ENCODE results near the gene CELSR2.

CELSR2 gene

DNA sequence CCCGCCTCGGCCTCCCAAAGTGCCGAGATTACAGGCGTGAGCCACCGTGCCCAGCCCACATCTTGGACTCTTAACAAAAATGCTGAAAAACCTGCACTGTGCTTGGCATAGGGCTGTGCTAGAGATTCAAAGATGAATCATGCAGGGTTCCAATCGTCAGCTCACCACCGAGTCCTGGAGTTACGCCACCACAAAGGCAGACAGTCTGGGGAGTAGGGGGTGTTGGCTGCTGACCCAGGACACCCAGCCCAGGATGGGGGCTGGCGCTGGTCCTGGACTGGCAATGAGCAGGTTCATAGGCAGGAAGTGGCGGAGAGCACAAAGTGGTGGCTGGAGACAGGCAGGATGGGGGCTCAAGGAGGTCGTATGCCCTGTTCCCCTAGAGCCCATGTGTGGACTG is 17.6 kb downstream of the CELSR2 start:
- Histone ChIP-seq H3K36me3 (peaks cover 87% of the 10 kb centered on the region), H3K27me3 (ENCODE audit: insufficient read depth, low read depth, severe bottlenecking) (no peaks in the 10 kb centered on the region), H3K27ac (no peak overlapping the region), H3K9me3 (ENCODE audit: severe bottlenecking) (no peaks in the 10 kb centered on the region), H3K4me3 (ENCODE audit: low read depth, low read length) (no peak overlapping the region)
- no peak for DNase-seq
- TF ChIP-seq, protein P1, sequence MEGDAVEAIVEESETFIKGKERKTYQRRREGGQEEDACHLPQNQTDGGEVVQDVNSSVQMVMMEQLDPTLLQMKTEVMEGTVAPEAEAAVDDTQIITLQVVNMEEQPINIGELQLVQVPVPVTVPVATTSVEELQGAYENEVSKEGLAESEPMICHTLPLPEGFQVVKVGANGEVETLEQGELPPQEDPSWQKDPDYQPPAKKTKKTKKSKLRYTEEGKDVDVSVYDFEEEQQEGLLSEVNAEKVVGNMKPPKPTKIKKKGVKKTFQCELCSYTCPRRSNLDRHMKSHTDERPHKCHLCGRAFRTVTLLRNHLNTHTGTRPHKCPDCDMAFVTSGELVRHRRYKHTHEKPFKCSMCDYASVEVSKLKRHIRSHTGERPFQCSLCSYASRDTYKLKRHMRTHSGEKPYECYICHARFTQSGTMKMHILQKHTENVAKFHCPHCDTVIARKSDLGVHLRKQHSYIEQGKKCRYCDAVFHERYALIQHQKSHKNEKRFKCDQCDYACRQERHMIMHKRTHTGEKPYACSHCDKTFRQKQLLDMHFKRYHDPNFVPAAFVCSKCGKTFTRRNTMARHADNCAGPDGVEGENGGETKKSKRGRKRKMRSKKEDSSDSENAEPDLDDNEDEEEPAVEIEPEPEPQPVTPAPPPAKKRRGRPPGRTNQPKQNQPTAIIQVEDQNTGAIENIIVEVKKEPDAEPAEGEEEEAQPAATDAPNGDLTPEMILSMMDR (IDR thresholded peaks at IDR 0.05; ENCODE audit: low read depth, low read length), result no peak

DNA sequence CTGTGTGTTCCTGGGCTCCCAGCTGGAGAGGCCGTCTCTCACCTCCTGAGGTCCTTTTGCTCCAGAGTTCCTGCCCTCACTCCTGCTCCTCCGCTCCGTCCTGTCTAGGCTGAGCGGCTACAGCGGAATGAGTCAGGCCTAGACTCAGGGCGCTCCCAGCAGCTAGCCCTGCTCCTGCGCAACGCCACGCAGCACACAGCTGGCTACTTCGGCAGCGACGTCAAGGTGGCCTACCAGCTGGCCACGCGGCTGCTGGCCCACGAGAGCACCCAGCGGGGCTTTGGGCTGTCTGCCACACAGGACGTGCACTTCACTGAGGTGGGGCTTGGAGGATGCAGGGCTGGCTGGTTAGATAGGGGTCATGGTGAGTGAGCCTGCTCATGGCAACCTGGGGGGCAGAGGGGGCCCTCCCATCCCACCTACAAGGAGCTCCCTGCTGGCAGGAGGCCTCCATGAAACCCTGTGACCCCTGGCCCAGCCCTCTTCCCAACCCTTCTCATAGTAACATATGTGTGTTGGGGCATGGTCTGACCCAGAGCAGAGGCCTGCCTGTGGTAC is 18.5 kb downstream of the CELSR2 start:
- H3K9me3 ChIP-seq (ENCODE audit: severe bottlenecking), result no peaks in the 10 kb centered on the region
- TF ChIP-seq, protein P1 (IDR thresholded peaks at IDR 0.05; ENCODE audit: low read depth, low read length), result no peak
- no peak for DNase-seq
- H3K27me3 ChIP-seq (ENCODE audit: insufficient read depth, low read depth, severe bottlenecking), result no peaks in the 10 kb centered on the region
- H3K4me3 ChIP-seq (ENCODE audit: low read depth, low read length), result no peak overlapping the region
- no peak overlapping the region for H3K27ac ChIP-seq
- peaks cover 87% of the 10 kb centered on the region for H3K36me3 ChIP-seq

DNA sequence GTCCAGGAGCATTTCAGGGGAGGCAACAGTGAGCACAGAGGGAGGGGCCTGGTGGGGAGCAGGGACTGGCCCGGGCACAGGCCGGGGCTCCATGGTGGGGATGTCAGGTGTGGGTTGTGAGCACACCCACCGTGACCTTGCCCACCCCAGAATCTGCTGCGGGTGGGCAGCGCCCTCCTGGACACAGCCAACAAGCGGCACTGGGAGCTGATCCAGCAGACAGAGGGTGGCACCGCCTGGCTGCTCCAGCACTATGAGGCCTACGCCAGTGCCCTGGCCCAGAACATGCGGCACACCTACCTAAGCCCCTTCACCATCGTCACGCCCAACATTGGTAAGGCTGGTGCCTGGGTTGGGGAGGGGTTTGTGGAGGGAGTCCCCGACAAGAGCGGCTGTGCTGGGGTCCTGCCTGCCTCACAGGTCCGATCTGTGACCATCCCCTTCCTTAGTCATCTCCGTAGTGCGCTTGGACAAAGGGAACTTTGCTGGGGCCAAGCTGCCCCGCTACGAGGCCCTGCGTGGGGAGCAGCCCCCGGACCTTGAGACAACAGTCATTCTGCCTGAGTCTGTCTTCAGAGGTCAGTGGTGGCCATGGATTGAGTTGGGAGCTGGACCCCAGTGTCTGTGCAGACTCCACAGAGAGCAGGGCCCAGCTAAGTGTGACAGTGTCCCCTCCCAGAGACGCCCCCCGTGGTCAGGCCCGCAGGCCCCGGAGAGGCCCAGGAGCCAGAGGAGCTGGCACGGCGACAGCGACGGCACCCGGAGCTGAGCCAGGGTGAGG is 19.3 kb downstream of the CELSR2 start:
- Histone ChIP-seq H3K27me3 (ENCODE audit: insufficient read depth, low read depth, severe bottlenecking) (no peaks in the 10 kb centered on the region), H3K4me3 (ENCODE audit: low read depth, low read length) (no peak overlapping the region), H3K36me3 (peaks cover 83% of the 10 kb centered on the region), H3K27ac (no peak overlapping the region), H3K9me3 (ENCODE audit: severe bottlenecking) (no peaks in the 10 kb centered on the region)
- TF ChIP-seq, protein P1 (IDR thresholded peaks at IDR 0.05; ENCODE audit: low read depth, low read length), result no peak
- DNase-seq, result no peak

DNA sequence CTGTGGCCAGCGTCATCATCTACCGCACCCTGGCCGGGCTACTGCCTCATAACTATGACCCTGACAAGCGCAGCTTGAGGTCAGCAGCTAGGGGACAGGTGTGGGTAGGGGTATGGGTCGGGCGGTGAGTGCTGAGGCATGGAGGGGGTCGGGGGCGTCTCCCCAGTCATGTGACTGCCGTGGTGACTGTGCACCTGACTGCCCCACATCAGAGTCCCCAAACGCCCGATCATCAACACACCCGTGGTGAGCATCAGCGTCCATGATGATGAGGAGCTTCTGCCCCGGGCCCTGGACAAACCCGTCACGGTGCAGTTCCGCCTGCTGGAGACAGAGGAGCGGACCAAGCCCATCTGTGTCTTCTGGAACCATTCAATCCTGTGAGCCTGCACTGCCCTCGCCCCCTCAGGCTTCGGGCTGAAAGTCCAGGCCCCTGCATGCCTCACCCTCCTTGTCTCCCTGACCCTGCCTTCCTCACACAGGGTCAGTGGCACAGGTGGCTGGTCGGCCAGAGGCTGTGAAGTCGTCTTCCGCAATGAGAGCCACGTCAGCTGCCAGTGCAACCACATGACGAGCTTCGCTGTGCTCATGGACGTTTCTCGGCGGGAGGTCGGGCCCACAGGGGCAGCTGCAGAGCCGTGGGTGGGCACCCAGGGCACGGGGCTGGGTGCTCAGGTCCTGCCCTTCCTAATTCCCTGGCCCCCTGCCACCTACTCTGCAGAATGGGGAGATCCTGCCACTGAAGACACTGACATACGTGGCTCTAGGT is 20.1 kb downstream of the CELSR2 start:
- no peak for DNase-seq
- no peak overlapping the region for H3K4me3 ChIP-seq (ENCODE audit: low read depth, low read length)
- no peaks in the 10 kb centered on the region for H3K27me3 ChIP-seq (ENCODE audit: insufficient read depth, low read depth, severe bottlenecking)
- H3K36me3 ChIP-seq, result peaks cover 89% of the 10 kb centered on the region
- H3K27ac ChIP-seq, result no peak overlapping the region
- H3K9me3 ChIP-seq (ENCODE audit: severe bottlenecking), result no peaks in the 10 kb centered on the region
- TF ChIP-seq, protein P1 (IDR thresholded peaks at IDR 0.05; ENCODE audit: low read depth, low read length), result no peak

DNA sequence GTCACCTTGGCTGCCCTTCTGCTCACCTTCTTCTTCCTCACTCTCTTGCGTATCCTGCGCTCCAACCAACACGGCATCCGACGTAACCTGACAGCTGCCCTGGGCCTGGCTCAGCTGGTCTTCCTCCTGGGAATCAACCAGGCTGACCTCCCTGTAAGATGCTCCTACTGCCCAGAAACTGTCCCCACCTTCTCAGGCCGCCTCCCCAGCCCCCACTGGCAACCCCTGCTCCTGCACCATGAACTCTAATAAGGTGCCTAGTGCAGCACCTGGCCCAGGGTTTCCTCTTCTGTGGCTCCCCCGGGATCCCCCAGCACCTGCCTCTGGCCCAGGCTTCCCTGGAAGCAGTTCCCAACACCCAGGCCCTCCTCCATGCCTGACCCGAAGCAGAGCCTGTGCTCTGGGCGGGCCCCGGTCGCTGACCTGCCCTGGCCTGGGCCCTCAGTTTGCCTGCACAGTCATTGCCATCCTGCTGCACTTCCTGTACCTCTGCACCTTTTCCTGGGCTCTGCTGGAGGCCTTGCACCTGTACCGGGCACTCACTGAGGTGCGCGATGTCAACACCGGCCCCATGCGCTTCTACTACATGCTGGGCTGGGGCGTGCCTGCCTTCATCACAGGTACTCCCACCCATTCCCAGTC is 20.8 kb downstream of the CELSR2 start:
- peaks cover 87% of the 10 kb centered on the region for H3K36me3 ChIP-seq
- TF ChIP-seq, protein P1 (IDR thresholded peaks at IDR 0.05; ENCODE audit: low read depth, low read length), result no peak
- DNase-seq, result no peak
- H3K27ac ChIP-seq, result no peak overlapping the region
- no peak overlapping the region for H3K4me3 ChIP-seq (ENCODE audit: low read depth, low read length)
- H3K9me3 ChIP-seq (ENCODE audit: severe bottlenecking), result no peaks in the 10 kb centered on the region
- H3K27me3 ChIP-seq (ENCODE audit: insufficient read depth, low read depth, severe bottlenecking), result no peaks in the 10 kb centered on the region
